ENCODE measurements around the gene PRC1.

DNA sequence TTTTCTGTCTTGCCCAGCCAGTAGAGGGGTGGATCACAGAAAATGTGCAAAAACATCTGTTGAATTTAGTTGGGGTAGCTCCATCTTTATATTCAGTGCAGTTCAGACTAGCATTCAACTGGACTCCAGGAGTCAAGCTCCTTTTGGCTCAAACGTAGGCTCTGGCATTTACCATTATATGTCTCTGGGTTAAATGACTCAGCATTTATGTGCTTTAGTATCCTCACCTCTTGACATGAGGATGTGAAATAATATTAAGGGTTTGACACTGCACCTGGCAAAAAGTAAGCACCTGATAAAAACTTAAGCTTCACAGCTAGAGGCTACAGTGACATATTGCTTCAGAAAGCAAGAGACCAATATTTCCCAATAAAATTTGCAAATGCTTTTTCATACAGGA, 14.8 kb downstream of the PRC1 start:
- TF ChIP-seq, protein P1, sequence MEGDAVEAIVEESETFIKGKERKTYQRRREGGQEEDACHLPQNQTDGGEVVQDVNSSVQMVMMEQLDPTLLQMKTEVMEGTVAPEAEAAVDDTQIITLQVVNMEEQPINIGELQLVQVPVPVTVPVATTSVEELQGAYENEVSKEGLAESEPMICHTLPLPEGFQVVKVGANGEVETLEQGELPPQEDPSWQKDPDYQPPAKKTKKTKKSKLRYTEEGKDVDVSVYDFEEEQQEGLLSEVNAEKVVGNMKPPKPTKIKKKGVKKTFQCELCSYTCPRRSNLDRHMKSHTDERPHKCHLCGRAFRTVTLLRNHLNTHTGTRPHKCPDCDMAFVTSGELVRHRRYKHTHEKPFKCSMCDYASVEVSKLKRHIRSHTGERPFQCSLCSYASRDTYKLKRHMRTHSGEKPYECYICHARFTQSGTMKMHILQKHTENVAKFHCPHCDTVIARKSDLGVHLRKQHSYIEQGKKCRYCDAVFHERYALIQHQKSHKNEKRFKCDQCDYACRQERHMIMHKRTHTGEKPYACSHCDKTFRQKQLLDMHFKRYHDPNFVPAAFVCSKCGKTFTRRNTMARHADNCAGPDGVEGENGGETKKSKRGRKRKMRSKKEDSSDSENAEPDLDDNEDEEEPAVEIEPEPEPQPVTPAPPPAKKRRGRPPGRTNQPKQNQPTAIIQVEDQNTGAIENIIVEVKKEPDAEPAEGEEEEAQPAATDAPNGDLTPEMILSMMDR (IDR thresholded peaks at IDR 0.05) = no peak
- TF ChIP-seq EZH2phosphoT487 (IDR thresholded peaks at IDR 0.05) = no peak

Data from neural progenitor cell (in vitro differentiated cells).